Immature natural killer cell (primary cell): ENCODE data around the gene SEZ6. TPM values are rescaled to one million over a fixed set of nuclear protein-coding genes. Genes with fewer than 3 reads are reported as not detected.
A peak's percentile ranks its signal among the peaks of the same experiment; 100 is the strongest.

Source experiments
- DNase-seq, 3 donors: peaks; one replicate each; pipeline ENCODE4 v3.0.0; 2022; ENCODE audit warnings: mixed read lengths in 1 of 3
- H3K27ac Mint-ChIP-seq, 6 donors: one replicate each; pipeline ENCODE4 v1.8.0; 2020; ENCODE audit warnings: mixed read lengths in 6 of 6, mild to moderate bottlenecking in 5 of 6, inconsistent platforms in 4 of 6, moderate library complexity in 3 of 6
- H3K27me3 Mint-ChIP-seq, 3 donors: one replicate each; pipeline ENCODE4 v1.8.0; 2020 to 2021; ENCODE audit warnings: low read depth in 3 of 3, mild to moderate bottlenecking in 3 of 3, mixed read lengths in 3 of 3, moderate library complexity in 3 of 3, inconsistent platforms in 1 of 3
- H3K36me3 Mint-ChIP-seq, 3 donors: one replicate each; pipeline ENCODE4 v1.8.0; 2020; ENCODE audit warnings: mixed read lengths in 3 of 3, inconsistent platforms in 2 of 3, mild to moderate bottlenecking in 2 of 3
- H3K4me1 Mint-ChIP-seq, 2 donors: one replicate each; pipeline ENCODE4 v1.8.0; 2020; ENCODE audit warnings: inconsistent platforms in 2 of 2, mild to moderate bottlenecking in 2 of 2, mixed read lengths in 2 of 2, moderate library complexity in 1 of 2
- H3K4me3 Mint-ChIP-seq, 5 donors: one replicate each; pipeline ENCODE4 v1.8.0; 2020; ENCODE audit warnings: mild to moderate bottlenecking in 5 of 5, mixed read lengths in 5 of 5, inconsistent platforms in 3 of 5, moderate library complexity in 3 of 5
- H3K9me3 Mint-ChIP-seq, 6 donors: one replicate each; pipeline ENCODE4 v1.8.0; 2020; ENCODE audit warnings: mild to moderate bottlenecking in 6 of 6, mixed read lengths in 6 of 6, inconsistent platforms in 4 of 6, moderate library complexity in 3 of 6
- polyA plus RNA-seq, 3 donors: library from polyadenylated mRNA; unstranded; fragments of 300-500 nt; fragmentation: Illumina TruSeq; gene quantifications; one replicate each; pipeline ENCODE4 v1.2.3, GENCODE V29; 2021

Gene SEZ6
- polyA plus RNA-seq, 3 donors from 2014 or later = 0.71 to 3.8 (median 0.86) TPM

DNA sequence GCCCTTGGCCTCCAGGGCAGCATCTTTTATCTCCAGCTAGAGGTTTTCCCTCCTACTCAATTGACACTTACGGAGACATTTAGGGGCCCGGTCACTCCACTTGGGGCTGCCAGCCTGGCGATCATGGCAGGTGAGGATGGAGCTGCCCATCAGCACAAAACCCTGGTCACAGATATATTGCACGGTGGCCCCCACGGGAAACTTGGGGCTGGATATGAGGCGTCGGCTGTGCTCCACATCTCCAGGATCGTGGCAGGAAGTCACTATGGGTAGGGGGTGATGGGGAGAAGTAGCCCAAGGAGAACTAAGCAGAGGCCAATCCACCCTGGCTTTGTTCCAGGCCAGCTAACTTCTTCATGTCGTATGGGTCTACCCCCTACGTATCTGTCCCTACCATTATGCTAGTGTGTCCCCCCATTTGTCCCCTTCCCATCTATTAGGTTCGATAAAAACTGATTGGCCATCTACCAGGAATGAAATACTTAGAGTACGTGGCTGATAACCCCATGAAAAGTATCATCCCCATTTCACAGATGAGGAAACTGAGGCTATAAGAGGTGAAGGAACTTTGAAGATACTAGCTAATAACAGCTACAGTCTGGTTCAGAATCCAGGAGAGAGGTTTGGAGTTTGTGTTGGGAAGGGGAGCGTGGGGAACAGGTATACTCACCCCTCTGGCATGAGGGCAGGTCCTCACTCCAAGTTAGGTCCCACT is 48.4 kb downstream of the SEZ6 start:
- Mint-ChIP-seq H3K9me3 (no peaks in the 10 kb centered on the region), H3K36me3 (no peaks in the 10 kb centered on the region), H3K4me3 (no peak overlapping the region)

DNA sequence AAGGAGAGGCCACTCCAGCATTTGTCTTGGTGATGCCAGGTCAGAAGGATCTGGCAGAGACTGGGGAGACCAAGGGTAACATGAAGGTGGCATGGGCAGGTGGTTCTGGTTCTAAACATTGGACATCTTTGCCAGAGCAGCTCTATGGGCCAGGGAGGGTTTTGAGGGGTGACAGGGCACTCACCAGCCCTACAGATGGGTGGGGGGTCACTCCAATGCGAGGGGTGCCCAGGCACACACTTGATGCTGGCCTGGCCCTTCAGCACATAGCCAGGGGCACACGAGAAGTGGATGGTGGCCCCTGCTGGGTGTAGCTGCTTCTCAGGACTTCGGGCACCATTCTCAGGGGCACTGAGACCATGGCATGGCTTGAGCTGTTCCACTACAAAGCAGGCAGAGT is 49.0 kb downstream of the SEZ6 start:
- Mint-ChIP-seq H3K9me3 (no peaks in the 10 kb centered on the region), H3K4me3 (no peak overlapping the region), H3K27me3 (peaks cover 0 to 3% (median 0%) of the 10 kb centered on the region in 3 donors), H3K4me1 (no peaks in the 10 kb centered on the region), H3K36me3 (no peaks in the 10 kb centered on the region), H3K27ac (no peak overlapping the region)
- no peak for DNase-seq

More for the DNA sequence above, 48.4 kb downstream of the SEZ6 start:
- Mint-ChIP-seq H3K4me1 (no peaks in the 10 kb centered on the region), H3K27ac (no peak overlapping the region), H3K27me3 (peaks cover 0 to 3% (median 0%) of the 10 kb centered on the region in 3 donors)
- DNase-seq = no peak

GRCh38 chr17:28956112-28956511 is 49.7 kb downstream of the SEZ6 start:
- H3K9me3 Mint-ChIP-seq = no peaks in the 10 kb centered on the region
- no peak for DNase-seq
- no peaks in the 10 kb centered on the region for H3K4me1 Mint-ChIP-seq
- H3K27ac Mint-ChIP-seq = no peak overlapping the region
- peaks cover 0 to 3% (median 0%) of the 10 kb centered on the region in 3 donors for H3K27me3 Mint-ChIP-seq
- H3K36me3 Mint-ChIP-seq = no peaks in the 10 kb centered on the region
- H3K4me3 Mint-ChIP-seq = no peak overlapping the region

DNA sequence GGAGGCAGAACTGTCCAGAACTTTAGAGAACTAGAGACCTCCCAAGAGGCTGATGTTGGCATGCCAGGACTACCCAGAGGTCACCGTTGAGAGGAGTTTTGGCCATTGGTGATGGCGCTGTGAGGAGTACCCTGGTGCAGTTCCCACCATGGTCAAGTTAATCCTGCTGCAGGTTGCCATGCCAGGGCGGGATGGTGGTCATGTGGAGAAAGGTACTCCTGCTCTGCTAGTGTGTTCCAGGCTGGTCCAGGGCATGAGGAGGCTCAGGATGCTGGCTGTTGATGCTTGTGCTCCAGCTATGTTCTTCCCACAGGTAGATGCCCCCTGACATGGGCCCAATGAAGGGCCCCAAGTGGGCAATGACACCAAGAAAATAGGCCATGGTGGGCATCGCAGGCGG is 50.4 kb downstream of the SEZ6 start:
- Mint-ChIP-seq H3K4me3 (no peak overlapping the region), H3K27me3 (peaks cover 3 to 6% (median 4%) of the 10 kb centered on the region in 3 donors), H3K9me3 (no peaks in the 10 kb centered on the region), H3K36me3 (no peaks in the 10 kb centered on the region), H3K4me1 (no peaks in the 10 kb centered on the region), H3K27ac (no peak overlapping the region)
- no peak for DNase-seq

DNA sequence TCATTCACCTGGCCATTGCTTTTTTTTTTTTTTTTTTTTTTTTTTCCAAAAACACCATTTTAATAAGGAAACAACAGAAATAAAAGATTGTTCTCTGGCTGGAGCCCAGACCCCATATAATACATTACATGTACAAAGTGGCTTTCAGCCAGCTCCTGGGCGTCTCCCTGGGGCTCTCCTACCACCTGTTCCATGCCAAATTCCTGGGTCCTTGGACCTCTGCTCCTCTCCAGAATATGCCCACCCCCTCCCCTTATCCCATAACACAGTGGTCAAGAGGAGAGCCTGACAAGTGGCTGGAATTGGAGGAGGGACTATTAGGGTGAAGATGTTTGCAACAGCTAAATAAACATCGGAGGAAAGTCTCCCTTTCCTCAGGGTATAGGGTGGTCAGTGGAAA is 50.9 kb downstream of the SEZ6 start:
- no peak overlapping the region for H3K4me3 Mint-ChIP-seq
- no peak for DNase-seq
- H3K27ac Mint-ChIP-seq = no peak overlapping the region
- H3K36me3 Mint-ChIP-seq = no peaks in the 10 kb centered on the region
- peaks cover 5 to 8% (median 6%) of the 10 kb centered on the region in 3 donors for H3K27me3 Mint-ChIP-seq
- H3K9me3 Mint-ChIP-seq = no peaks in the 10 kb centered on the region
- no peaks in the 10 kb centered on the region for H3K4me1 Mint-ChIP-seq

GRCh38 chr17:28953444-28954118 is 52.3 kb downstream of the SEZ6 start:
- Mint-ChIP-seq H3K4me1 (peaks cover 5 to 7% of the 10 kb centered on the region in 2 donors), H3K27ac (no peak overlapping the region), H3K27me3 (peaks cover 10 to 13% (median 10%) of the 10 kb centered on the region in 3 donors), H3K36me3 (no peaks in the 10 kb centered on the region), H3K9me3 (no peaks in the 10 kb centered on the region), H3K4me3 (peak overlapping the region in 1 of 5 donors; percentile 32)
- DNase-seq = peak; percentile 37 to 52 (median 44)

- DNase-seq = peak; percentile 95 to 97 (median 96)
- Mint-ChIP-seq H3K9me3 (no peaks in the 10 kb centered on the region), H3K36me3 (no peaks in the 10 kb centered on the region), H3K4me1 (peaks cover 18 to 20% of the 10 kb centered on the region in 2 donors), H3K27me3 (peaks cover 10 to 15% (median 10%) of the 10 kb centered on the region in 3 donors), H3K4me3 (no peak overlapping the region), H3K27ac (no peak overlapping the region)
These were observed 53.5 kb downstream of the SEZ6 start for GRCh38 chr17:28951991-28952975.

- Mint-ChIP-seq H3K9me3 (no peaks in the 10 kb centered on the region), H3K36me3 (no peaks in the 10 kb centered on the region), H3K4me3 (peak within 1 kb of the TSS; percentile 92 to 97 (median 93)), H3K4me1 (peaks cover 23 to 25% of the 10 kb centered on the region in 2 donors), H3K27ac (peak within 1 kb of the TSS; percentile 88 to 98 (median 96)), H3K27me3 (peaks cover 10 to 15% (median 10%) of the 10 kb centered on the region in 3 donors)
- peak; percentile 99 to 100 (median 100) for DNase-seq
These were observed 54.3 kb downstream of the SEZ6 start, which contains the start of gene PHF12 for GRCh38 chr17:28951428-28951990. PHF12 (minus strand) TSS chr17:28951518; CDS start chr17:28950960, 558 bp downstream.

- DNase-seq = no peak
- peaks cover 29 to 31% of the 10 kb centered on the region in 2 donors for H3K4me1 Mint-ChIP-seq
- H3K4me3 Mint-ChIP-seq = peak overlapping the region; percentile 92 to 97 (median 93)
- no peaks in the 10 kb centered on the region for H3K9me3 Mint-ChIP-seq
- H3K27me3 Mint-ChIP-seq = peaks cover 10 to 15% (median 10%) of the 10 kb centered on the region in 3 donors
- peak overlapping the region; percentile 88 to 98 (median 96) for H3K27ac Mint-ChIP-seq
- no peaks in the 10 kb centered on the region for H3K36me3 Mint-ChIP-seq
These were observed 54.9 kb downstream of the SEZ6 start for GRCh38 chr17:28950752-28951427.

DNA sequence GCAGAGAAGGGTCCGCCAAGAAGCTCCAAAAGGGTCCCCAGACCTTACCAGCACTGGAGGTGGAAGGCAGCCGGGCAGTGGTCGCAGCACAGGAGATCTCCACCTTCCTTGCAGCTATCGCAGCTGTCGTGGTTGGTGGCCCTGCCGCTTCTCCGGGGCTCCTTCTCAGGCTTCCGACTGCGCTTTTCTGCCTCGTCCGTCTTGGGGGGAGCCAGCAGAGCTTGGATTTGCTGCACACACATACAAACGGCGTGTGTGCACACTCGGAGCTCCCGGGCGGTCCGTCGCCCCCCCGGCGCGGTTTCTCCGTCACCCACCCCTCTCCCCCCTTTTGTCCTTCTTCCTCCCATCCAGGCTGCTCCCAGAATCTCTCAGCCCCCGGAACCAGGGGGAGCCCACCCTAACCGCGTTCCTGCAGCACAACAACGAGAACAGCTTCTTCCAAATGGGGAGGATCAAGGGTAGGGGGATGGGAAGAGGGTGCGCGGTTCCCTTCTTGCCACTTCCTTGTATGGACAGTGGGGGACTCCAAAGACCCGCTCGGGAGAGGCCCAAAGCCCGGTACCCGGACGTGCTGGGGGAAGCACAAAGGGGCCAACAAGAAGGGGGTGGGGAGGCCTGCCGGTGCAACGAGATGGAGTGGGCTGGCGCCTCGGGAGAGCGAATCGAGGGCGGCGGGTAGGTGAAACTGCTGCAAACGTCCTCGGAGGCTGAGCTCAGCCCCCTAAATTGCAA is 55.6 kb downstream of the SEZ6 start:
- Mint-ChIP-seq H3K27ac (peak overlapping the region; percentile 88 to 98 (median 96)), H3K9me3 (no peaks in the 10 kb centered on the region), H3K4me1 (peaks cover 37 to 38% of the 10 kb centered on the region in 2 donors), H3K4me3 (peak overlapping the region; percentile 92 to 97 (median 93)), H3K27me3 (peaks cover 10 to 15% (median 10%) of the 10 kb centered on the region in 3 donors), H3K36me3 (no peaks in the 10 kb centered on the region)
- peak; percentile 56 to 60 (median 56) for DNase-seq

DNA sequence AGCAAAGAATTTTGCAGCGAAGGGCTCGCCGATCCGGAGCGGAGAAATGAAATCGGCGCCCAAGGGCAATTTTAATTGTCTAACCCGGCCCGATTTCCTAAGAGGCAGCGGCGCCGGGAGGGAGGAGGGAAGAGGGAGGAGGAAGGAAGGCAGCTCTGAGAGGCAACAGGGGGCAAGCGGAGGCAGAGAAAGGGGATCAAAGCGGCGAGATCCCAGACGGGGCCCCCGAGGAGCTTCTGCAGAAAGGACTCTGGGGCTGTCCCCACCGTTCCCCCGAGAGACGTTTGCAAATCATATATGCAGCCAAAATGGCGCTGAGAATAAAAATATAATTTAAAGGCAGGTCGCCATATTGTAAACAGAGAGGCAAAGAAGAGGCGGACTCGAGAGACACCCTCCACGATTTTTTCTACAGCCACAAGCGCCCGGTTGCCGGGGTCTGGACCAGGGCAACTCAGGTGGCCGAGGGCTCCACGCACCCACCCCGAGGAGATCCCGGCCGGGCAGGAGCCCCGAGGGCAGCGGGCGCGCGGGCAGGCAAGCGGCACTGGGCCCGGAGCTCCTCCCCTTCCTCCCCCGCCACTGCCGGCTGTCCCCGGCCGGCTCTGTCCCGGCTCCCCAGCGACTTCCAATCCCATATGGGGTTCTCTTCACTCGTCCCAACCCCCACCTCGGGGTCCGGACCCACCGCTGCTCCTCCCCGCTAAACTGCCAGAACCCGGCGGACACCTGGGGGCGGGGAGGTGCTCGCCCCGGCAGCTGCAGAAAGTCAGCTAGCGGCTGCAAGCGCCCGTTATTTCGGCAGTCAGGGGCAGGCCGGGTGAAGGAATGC is 56.4 kb downstream of the SEZ6 start:
- Mint-ChIP-seq H3K4me1 (peaks cover 44 to 45% of the 10 kb centered on the region in 2 donors), H3K4me3 (peak overlapping the region; percentile 92 to 97 (median 93)), H3K36me3 (no peaks in the 10 kb centered on the region), H3K27me3 (peaks cover 10 to 16% (median 10%) of the 10 kb centered on the region in 3 donors), H3K9me3 (no peaks in the 10 kb centered on the region), H3K27ac (peak overlapping the region; percentile 95 to 99 (median 98))
- peak; percentile 61 to 66 (median 65) for DNase-seq
